Left ventricle myocardium inferior (tissue), 1 donor: Measurements from ENCODE around the gene BCAS4. TPM values are rescaled to one million over a fixed set of nuclear protein-coding genes. Genes with fewer than 3 reads are reported as not detected.

ENCODE experiments used
- DNase-seq: peaks from one replicate; pipeline ENCODE4 v3.0.0-alpha.2; 2020
- H3K27ac ChIP-seq: fragments of 200-600 bp; replicated peaks from 2 replicates; pipeline ENCODE4 v1.8.0; 2021
- H3K27me3 ChIP-seq: fragments of 200-600 bp; 2 replicates; pipeline ENCODE4 v1.8.0; 2021; ENCODE audit warnings: low read depth
- H3K36me3 ChIP-seq: fragments of 200-600 bp; 2 replicates; pipeline ENCODE4 v1.8.0; 2021
- H3K4me1 ChIP-seq: fragments of 200-600 bp; 2 replicates; pipeline ENCODE4 v1.8.0; 2021
- H3K4me3 ChIP-seq: fragments of 200-600 bp; 2 replicates; pipeline ENCODE4 v1.8.0; 2021; ENCODE audit warnings: mild to moderate bottlenecking, moderate library complexity
- H3K9me3 ChIP-seq: fragments of 200-600 bp; replicated peaks from 2 replicates; pipeline ENCODE4 v1.8.0; 2021
- CTCF ChIP-seq: fragments of 200-600 bp; IDR thresholded peaks from 2 replicates; pipeline ENCODE4 v1.8.0; 2021; ENCODE audit warnings: antibody characterized with exemption, mild to moderate bottlenecking, borderline replicate concordance
- intact Hi-C: fragments of 100-400 bp; cut with micrococcal nuclease; formaldehyde crosslinking; loops from one replicate; pipeline ENCODE4 v1.11.0; 2022
- total RNA-seq: library from RNA; stranded (reverse); fragmentation: NEBNext Ultra II Directional; extraction: Animal tissue kit (Norgen Biotek cat#: 25700); gene quantifications from one replicate; pipeline ENCODE4 v1.2.1, GENCODE V29; 2021
- donor health status: DM: no; HTN: yes; CAD: no; lungs with severe emphysema.

Gene BCAS4
- total RNA-seq, 1 donor from 2014 or later = 2.1 TPM

- Histone ChIP-seq H3K27ac (peak overlapping the region; percentile 64), H3K9me3 (no peaks in the 10 kb centered on the region), H3K27me3 (no peaks in the 10 kb centered on the region), H3K4me1 (peaks cover 7% of the 10 kb centered on the region), H3K4me3 (no peak overlapping the region), H3K36me3 (no peaks in the 10 kb centered on the region)
- intact Hi-C loops = no loop called here
- peak; percentile 34 for DNase-seq
- TF ChIP-seq CTCF = no peak
Observed at GRCh38 chr20:50837532-50838321, 42.9 kb downstream of the BCAS4 start.

- Histone ChIP-seq H3K36me3 (no peaks in the 10 kb centered on the region), H3K27ac (peak overlapping the region; percentile 64), H3K9me3 (no peaks in the 10 kb centered on the region), H3K4me3 (no peak overlapping the region), H3K27me3 (no peaks in the 10 kb centered on the region), H3K4me1 (peaks cover 7% of the 10 kb centered on the region)
- TF ChIP-seq CTCF = no peak
- intact Hi-C loops = no loop called here
- DNase-seq = no peak
Observed at GRCh38 chr20:50838322-50838625, 43.4 kb downstream of the BCAS4 start.

GRCh38 chr20:50838707-50839385, 44.0 kb downstream of the BCAS4 start:
- no peak overlapping the region for H3K4me3 ChIP-seq
- no peak for DNase-seq
- H3K27me3 ChIP-seq = no peaks in the 10 kb centered on the region
- no peak for TF ChIP-seq CTCF
- no peak overlapping the region for H3K27ac ChIP-seq
- H3K4me1 ChIP-seq = peaks cover 7% of the 10 kb centered on the region
- no peaks in the 10 kb centered on the region for H3K9me3 ChIP-seq
- intact Hi-C loops = no loop called here
- H3K36me3 ChIP-seq = no peaks in the 10 kb centered on the region

DNA sequence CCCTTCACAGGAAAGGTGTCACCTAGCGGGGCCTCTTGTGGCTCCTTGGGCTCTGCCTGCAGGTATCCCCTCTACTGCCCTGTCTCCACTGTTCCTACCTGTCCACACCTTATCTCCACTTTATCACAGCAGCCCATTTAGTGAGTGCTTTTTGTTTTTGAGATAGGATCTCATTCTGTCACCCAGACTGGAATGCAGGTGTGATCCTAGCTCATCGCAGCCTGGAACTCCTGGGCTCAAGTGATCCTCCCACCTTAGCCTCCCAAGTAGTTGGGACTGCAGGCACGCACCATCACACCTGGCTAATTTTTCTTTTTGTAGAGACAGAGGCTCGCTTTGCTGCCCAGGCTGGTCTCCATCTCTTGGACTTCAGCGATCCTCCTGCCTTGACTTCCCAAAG, 48.0 kb downstream of the BCAS4 start:
- Histone ChIP-seq H3K27ac (no peak overlapping the region), H3K4me1 (no peaks in the 10 kb centered on the region), H3K9me3 (no peaks in the 10 kb centered on the region), H3K4me3 (no peak overlapping the region), H3K27me3 (no peaks in the 10 kb centered on the region), H3K36me3 (no peaks in the 10 kb centered on the region)
- TF ChIP-seq CTCF = no peak
- intact Hi-C loops = no loop called here
- DNase-seq = no peak

DNA sequence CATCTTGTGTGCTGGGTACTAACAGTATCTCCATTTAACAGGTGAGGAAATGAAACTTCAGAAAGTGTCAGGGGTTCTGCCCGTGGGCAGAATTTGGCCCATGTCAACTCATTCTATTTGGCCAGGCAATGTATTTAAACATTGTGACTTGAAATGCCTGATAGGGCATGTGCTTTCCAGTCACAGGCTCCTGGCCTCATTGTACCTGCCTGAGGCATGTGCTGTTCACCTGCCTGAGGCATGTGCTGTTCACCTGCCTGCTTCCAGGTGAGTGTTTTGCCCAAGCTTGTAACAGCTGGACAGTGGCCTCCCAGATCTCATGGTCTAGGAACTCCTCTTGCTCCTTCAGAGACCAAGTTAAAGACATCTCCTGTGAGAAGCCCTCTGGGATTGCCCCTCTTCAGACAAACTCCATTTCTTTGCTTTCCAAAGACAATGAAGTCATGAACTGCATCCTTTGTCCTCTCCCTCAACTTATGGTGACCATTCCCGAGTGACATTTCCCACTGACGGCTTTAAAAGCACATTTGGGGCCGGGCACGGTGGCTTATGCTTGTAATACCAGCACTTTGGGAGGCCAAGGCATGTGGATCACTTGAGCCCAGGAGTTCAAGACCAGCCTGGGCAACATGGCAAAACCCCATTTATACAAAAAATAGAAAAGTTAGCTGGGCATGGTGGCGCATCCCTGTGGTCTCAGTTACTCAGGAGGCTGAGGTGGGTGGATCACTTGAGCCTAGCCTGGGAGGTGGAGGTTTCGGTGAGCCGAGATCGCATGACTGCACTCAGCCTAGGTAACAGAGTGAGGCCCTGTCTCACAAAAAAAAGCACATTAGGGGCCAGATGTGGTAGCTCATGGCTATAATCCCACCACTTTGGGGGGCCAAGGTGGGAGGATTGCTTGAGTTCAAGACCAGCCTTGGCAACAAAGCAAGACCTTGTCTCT, 48.7 kb downstream of the BCAS4 start:
- intact Hi-C loops = no loop called here
- peaks cover 5% of the 10 kb centered on the region for H3K4me1 ChIP-seq
- H3K36me3 ChIP-seq = no peaks in the 10 kb centered on the region
- no peak for TF ChIP-seq CTCF
- no peaks in the 10 kb centered on the region for H3K9me3 ChIP-seq
- DNase-seq = no peak
- no peaks in the 10 kb centered on the region for H3K27me3 ChIP-seq
- no peak overlapping the region for H3K4me3 ChIP-seq
- H3K27ac ChIP-seq = no peak overlapping the region
